GM23338 (cell line): ENCODE data around the gene TET2. TPM values are rescaled to one million over a fixed set of nuclear protein-coding genes. Genes with fewer than 3 reads are reported as not detected.

Source experiments
- ATAC-seq: fragments of 200-7000 bp; cut with Tn5 transposase; 3 replicates; pipeline ENCODE4 v1.9.1; 2020
- DNase-seq: peaks from one replicate; pipeline ENCODE4 v3.0.0-alpha.2; 2015; ENCODE audit warnings: low spot score
- H2AFZ ChIP-seq: fragments of 200-600 bp; sonication (generic); 2 replicates; pipeline ENCODE4 v1.8.0; 2016; ENCODE audit warnings: antibody characterized with exemption, mild to moderate bottlenecking, moderate library complexity
- H3F3A ChIP-seq: fragments of 200-600 bp; sonication (generic); replicated peaks from 2 replicates; pipeline ENCODE4 v1.8.0; 2017; ENCODE audit warnings: antibody characterized with exemption, mixed run types, low read depth
- H3K27ac ChIP-seq: fragments of 200-600 bp; sonication (generic); 2 replicates; pipeline ENCODE4 v1.6.1; 2016; ENCODE audit warnings: low read depth
- H3K27me3 ChIP-seq: fragments of 200-600 bp; sonication (generic); 2 replicates; pipeline ENCODE4 v1.8.0; 2016; ENCODE audit warnings: mild to moderate bottlenecking, mixed run types, moderate library complexity; ENCODE audit not compliant: insufficient read depth
- H3K36me3 ChIP-seq: fragments of 200-600 bp; sonication (generic); 2 replicates; pipeline ENCODE4 v1.8.0; 2016; ENCODE audit warnings: mild to moderate bottlenecking; ENCODE audit not compliant: insufficient read depth
- H3K4me1 ChIP-seq: fragments of 200-600 bp; sonication (generic); 2 replicates; pipeline ENCODE4 v1.8.0; 2016; ENCODE audit warnings: mild to moderate bottlenecking, moderate library complexity; ENCODE audit not compliant: insufficient read depth
- H3K4me2 ChIP-seq: fragments of 200-600 bp; sonication (generic); 2 replicates; pipeline ENCODE4 v1.7.1; 2017; ENCODE audit warnings: mixed run types
- H3K4me3 ChIP-seq: fragments of 200-600 bp; sonication (generic); 2 replicates; pipeline ENCODE4 v1.6.1; 2016; ENCODE audit warnings: mixed run types
- H3K79me2 ChIP-seq: fragments of 200-600 bp; sonication (generic); replicated peaks from 2 replicates; pipeline ENCODE4 v1.8.0; 2017; ENCODE audit warnings: mild to moderate bottlenecking; ENCODE audit not compliant: insufficient read depth
- H3K9me2 ChIP-seq: fragments of 200-600 bp; sonication (generic); 2 replicates; pipeline ENCODE4 v1.8.0; 2017; ENCODE audit not compliant: insufficient read depth
- H4K20me1 ChIP-seq: fragments of 200-600 bp; sonication (generic); replicated peaks from 2 replicates; pipeline ENCODE4 v1.8.0; 2017; ENCODE audit warnings: mild to moderate bottlenecking; ENCODE audit not compliant: insufficient read depth
- H3K27ac Mint-ChIP-seq: 2 replicates; pipeline ENCODE4 v1.8.0; 2020; ENCODE audit warnings: inconsistent platforms, mild to moderate bottlenecking, moderate library complexity, mixed read lengths
- H3K27me3 Mint-ChIP-seq: 3 replicates; pipeline ENCODE4 v1.8.0; 2022; ENCODE audit warnings: low read depth, mild to moderate bottlenecking, moderate library complexity, mixed read lengths, inconsistent platforms; ENCODE audit not compliant: insufficient read depth, poor library complexity
- H3K36me3 Mint-ChIP-seq: 3 replicates; pipeline ENCODE4 v1.8.0; 2021; ENCODE audit warnings: low read depth, mild to moderate bottlenecking, inconsistent platforms, moderate library complexity, mixed read lengths
- H3K4me1 Mint-ChIP-seq: 3 replicates; pipeline ENCODE4 v1.8.0; 2020; ENCODE audit warnings: mild to moderate bottlenecking, inconsistent platforms, mixed read lengths
- H3K4me3 Mint-ChIP-seq: 3 replicates; pipeline ENCODE4 v1.8.0; 2021; ENCODE audit warnings: moderate library complexity, mild to moderate bottlenecking, inconsistent platforms, mixed read lengths
- H3K9me3 Mint-ChIP-seq: 3 replicates; pipeline ENCODE4 v1.8.0; 2020; ENCODE audit warnings: moderate library complexity, mild to moderate bottlenecking, inconsistent platforms, mixed read lengths
- CREB1 ChIP-seq: fragments of 250-450 bp; sonication (Bioruptor Pico); IDR thresholded peaks from 2 replicates; pipeline ENCODE4 v1.5.0; 2020; ENCODE audit warnings: low read depth, mild to moderate bottlenecking, moderate library complexity
- JUNB ChIP-seq: IDR thresholded peaks from one replicate; pipeline ENCODE4 v1.6.1; 2016; ENCODE audit warnings: antibody characterized with exemption; ENCODE audit not compliant: unreplicated experiment
- POLR2AphosphoS5 ChIP-seq: IDR thresholded peaks from 2 replicates; pipeline ENCODE4 v1.6.1; 2016; ENCODE audit warnings: antibody characterized with exemption, low read depth
- ZNF114 ChIP-seq: fragments of 250-450 bp; sonication (Bioruptor Pico); IDR thresholded peaks from 2 replicates; pipeline ENCODE4 v1.5.0; 2020; ENCODE audit warnings: mild to moderate bottlenecking, moderate library complexity
- ZNF331 ChIP-seq: fragments of 250-450 bp; sonication (Bioruptor Pico); IDR thresholded peaks from 2 replicates; pipeline ENCODE4 v1.5.0; 2020; ENCODE audit warnings: low read depth, mild to moderate bottlenecking, moderate library complexity
- polyA plus RNA-seq: library from polyadenylated mRNA; unstranded; fragments of >200 nt; fragmentation: Nextera tagmentation; extraction: Ambion mirVana; gene quantifications from 2 replicates; pipeline ENCODE4 v1.2.1, GENCODE V29; 2016
- total RNA-seq: library from RNA; depleted of rRNA; stranded (reverse); fragments of >200 nt; shearing (Covaris generic); gene quantifications from 2 replicates; pipeline ENCODE4 v1.2.3, GENCODE V29; 2014
- TF ChIP-seq, protein P1 (sequence below): IDR thresholded peaks from one replicate; pipeline ENCODE4 v1.6.1; 2018; ENCODE audit warnings: antibody characterized with exemption; ENCODE audit not compliant: unreplicated experiment
- TF ChIP-seq, protein P2 (sequence below): IDR thresholded peaks from 2 replicates; pipeline ENCODE4 v1.6.1; 2016; ENCODE audit warnings: antibody characterized with exemption
- TF ChIP-seq, protein P3 (sequence below), 2 experiments: fragments of 200-600 bp in 1 of 2; sonication (generic) in 1 of 2; conservative IDR thresholded peaks; 2 replicates each; pipeline versions ENCODE4 v1.5.1 to v1.6.1; 2016 to 2017; ENCODE audit warnings: antibody characterized with exemption in 2 of 2, low read depth in 2 of 2, mild to moderate bottlenecking in 2 of 2, moderate library complexity in 1 of 2

The TET2 gene
- total and polyA plus RNA-seq, 2 experiments from 2014 or later: 1.2 to 2.2 TPM

DNA sequence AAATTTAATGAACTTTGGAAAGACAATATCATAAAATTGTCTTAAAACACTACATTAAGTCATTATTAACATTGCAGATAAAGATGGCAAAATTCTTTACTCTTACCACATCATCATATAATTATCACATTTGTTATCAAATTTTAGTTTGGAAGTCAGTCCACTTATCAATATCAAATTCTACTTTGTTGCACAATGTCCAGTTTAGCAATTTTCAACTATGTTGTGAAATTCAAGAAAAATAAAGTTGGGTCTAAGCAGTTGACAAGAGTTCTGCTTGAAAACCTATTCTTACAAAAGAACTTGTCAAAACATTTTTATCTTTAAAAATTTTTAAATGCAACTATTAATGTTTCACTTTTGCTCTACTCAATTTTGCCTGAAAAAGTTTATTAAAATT, 44.7 kb upstream of the TET2 start (continued):
- TF ChIP-seq, protein P1, sequence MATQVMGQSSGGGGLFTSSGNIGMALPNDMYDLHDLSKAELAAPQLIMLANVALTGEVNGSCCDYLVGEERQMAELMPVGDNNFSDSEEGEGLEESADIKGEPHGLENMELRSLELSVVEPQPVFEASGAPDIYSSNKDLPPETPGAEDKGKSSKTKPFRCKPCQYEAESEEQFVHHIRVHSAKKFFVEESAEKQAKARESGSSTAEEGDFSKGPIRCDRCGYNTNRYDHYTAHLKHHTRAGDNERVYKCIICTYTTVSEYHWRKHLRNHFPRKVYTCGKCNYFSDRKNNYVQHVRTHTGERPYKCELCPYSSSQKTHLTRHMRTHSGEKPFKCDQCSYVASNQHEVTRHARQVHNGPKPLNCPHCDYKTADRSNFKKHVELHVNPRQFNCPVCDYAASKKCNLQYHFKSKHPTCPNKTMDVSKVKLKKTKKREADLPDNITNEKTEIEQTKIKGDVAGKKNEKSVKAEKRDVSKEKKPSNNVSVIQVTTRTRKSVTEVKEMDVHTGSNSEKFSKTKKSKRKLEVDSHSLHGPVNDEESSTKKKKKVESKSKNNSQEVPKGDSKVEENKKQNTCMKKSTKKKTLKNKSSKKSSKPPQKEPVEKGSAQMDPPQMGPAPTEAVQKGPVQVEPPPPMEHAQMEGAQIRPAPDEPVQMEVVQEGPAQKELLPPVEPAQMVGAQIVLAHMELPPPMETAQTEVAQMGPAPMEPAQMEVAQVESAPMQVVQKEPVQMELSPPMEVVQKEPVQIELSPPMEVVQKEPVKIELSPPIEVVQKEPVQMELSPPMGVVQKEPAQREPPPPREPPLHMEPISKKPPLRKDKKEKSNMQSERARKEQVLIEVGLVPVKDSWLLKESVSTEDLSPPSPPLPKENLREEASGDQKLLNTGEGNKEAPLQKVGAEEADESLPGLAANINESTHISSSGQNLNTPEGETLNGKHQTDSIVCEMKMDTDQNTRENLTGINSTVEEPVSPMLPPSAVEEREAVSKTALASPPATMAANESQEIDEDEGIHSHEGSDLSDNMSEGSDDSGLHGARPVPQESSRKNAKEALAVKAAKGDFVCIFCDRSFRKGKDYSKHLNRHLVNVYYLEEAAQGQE: no peak
- TF ChIP-seq POLR2AphosphoS5: no peak
- TF ChIP-seq, protein P2, sequence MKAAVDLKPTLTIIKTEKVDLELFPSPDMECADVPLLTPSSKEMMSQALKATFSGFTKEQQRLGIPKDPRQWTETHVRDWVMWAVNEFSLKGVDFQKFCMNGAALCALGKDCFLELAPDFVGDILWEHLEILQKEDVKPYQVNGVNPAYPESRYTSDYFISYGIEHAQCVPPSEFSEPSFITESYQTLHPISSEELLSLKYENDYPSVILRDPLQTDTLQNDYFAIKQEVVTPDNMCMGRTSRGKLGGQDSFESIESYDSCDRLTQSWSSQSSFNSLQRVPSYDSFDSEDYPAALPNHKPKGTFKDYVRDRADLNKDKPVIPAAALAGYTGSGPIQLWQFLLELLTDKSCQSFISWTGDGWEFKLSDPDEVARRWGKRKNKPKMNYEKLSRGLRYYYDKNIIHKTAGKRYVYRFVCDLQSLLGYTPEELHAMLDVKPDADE: no peak
- no peak for TF ChIP-seq ZNF114 (CRISPR knock-in tag)
- TF ChIP-seq ZNF331 (CRISPR knock-in tag): no peak
- TF ChIP-seq JUNB: no peak
- no peak for TF ChIP-seq CREB1
- TF ChIP-seq, protein P3, sequence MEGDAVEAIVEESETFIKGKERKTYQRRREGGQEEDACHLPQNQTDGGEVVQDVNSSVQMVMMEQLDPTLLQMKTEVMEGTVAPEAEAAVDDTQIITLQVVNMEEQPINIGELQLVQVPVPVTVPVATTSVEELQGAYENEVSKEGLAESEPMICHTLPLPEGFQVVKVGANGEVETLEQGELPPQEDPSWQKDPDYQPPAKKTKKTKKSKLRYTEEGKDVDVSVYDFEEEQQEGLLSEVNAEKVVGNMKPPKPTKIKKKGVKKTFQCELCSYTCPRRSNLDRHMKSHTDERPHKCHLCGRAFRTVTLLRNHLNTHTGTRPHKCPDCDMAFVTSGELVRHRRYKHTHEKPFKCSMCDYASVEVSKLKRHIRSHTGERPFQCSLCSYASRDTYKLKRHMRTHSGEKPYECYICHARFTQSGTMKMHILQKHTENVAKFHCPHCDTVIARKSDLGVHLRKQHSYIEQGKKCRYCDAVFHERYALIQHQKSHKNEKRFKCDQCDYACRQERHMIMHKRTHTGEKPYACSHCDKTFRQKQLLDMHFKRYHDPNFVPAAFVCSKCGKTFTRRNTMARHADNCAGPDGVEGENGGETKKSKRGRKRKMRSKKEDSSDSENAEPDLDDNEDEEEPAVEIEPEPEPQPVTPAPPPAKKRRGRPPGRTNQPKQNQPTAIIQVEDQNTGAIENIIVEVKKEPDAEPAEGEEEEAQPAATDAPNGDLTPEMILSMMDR (conservative IDR thresholded peaks at IDR 0.05; ENCODE audit: low read depth in 2 of 2): no peak

DNA sequence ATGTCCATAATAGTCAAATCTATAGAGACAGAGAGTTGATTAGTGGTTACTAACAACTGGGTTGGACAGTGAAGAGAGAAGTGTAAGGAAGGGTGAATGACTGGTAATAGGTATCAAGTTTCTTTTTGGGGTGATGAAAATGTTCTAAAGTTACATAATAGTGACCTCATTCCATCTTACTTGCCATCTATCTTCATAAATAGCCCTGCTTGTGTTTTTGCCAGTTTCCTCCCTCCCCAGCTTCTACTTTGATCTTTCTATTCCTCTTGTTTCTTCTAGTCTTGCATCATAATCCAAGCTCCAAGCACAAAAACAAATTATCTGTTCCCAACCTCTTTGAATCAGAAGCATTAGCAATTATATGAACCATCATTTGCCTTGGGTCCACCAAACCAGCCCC, 40.2 kb upstream of the TET2 start:
- ATAC-seq (no peak), DNase-seq (no peak)
- Histone ChIP-seq H3F3A (no peaks in the 10 kb centered on the region), H3K27ac (no peak overlapping the region), H3K4me2 (no peak overlapping the region), H3K9me2 (peaks cover 3% of the 10 kb centered on the region; the same call in 1 of the 2 replicates), H3K36me3 (no peaks in the 10 kb centered on the region), H3K4me3 (no peak overlapping the region), H3K79me2 (no peaks in the 10 kb centered on the region), H3K27me3 (no peaks in the 10 kb centered on the region), H2AFZ (no peak overlapping the region), H4K20me1 (no peaks in the 10 kb centered on the region), H3K4me1 (no peaks in the 10 kb centered on the region)
- Mint-ChIP-seq H3K27me3 (no peaks in the 10 kb centered on the region), H3K4me1 (no peaks in the 10 kb centered on the region), H3K36me3 (no peaks in the 10 kb centered on the region), H3K27ac (no peak overlapping the region), H3K4me3 (no peak overlapping the region), H3K9me3 (no peaks in the 10 kb centered on the region)
- no peak for TF ChIP-seq CREB1
- TF ChIP-seq, protein P2: no peak
